Heart right ventricle (tissue), 16 donors: ENCODE data around the gene FYN. TPM values are rescaled to one million over a fixed set of nuclear protein-coding genes. Genes with fewer than 3 reads are reported as not detected.

Experiments
- ATAC-seq, 8 donors: fragments of 200-7000 bp; cut with Tn5 transposase; one replicate each; pipeline ENCODE4 v1.9.1; 2020; ENCODE audit warnings: mild to moderate bottlenecking in 8 of 8, moderate library complexity in 8 of 8, moderate number of reproducible peaks in 1 of 8
- DNase-seq, 2 donors: peaks; one replicate each; pipeline ENCODE4 v3.0.0-alpha.2; 2020
- H3K27ac ChIP-seq, 10 donors: fragments of 200-600 bp; sonication (generic) in 2 of 10; one replicate each; pipeline versions ENCODE4 v1.5.0 to v1.8.0; 2020 to 2022; ENCODE audit warnings: mild to moderate bottlenecking in 3 of 10
- H3K27me3 ChIP-seq, 7 donors: fragments of 200-600 bp; one replicate each; pipeline ENCODE4 v1.8.0; 2021 to 2022; ENCODE audit warnings: mild to moderate bottlenecking in 2 of 7
- H3K36me3 ChIP-seq, 9 donors: fragments of 200-600 bp; sonication (generic) in 1 of 9; one replicate each; pipeline versions ENCODE4 v1.5.0 to v1.8.0; 2020 to 2022; ENCODE audit warnings: mild to moderate bottlenecking in 2 of 9
- H3K4me1 ChIP-seq, 9 donors: fragments of 200-600 bp; sonication (generic) in 1 of 9; one replicate each; pipeline versions ENCODE4 v1.5.0 to v1.8.0; 2020 to 2022; ENCODE audit warnings: mild to moderate bottlenecking in 4 of 9
- H3K4me3 ChIP-seq, 10 donors: fragments of 200-600 bp; sonication (generic) in 2 of 10; one replicate each; pipeline versions ENCODE4 v1.5.0 to v1.8.0; 2020 to 2022; ENCODE audit warnings: mild to moderate bottlenecking in 7 of 10, moderate library complexity in 2 of 10
- H3K9me3 ChIP-seq, 11 donors: fragments of 200-600 bp in 10 of 11; sonication (generic) in 2 of 11; one replicate each; pipeline versions ENCODE4 v1.5.0 to v1.8.0; 2013 to 2022; ENCODE audit warnings: mild to moderate bottlenecking in 2 of 11, control low read depth in 1 of 11, moderate library complexity in 1 of 11
- CTCF ChIP-seq, 9 donors: fragments of 200-600 bp; sonication (generic) in 2 of 9; IDR thresholded peaks; one replicate each; pipeline versions ENCODE4 v1.5.0 to v1.8.0; 2021 to 2022; ENCODE audit warnings: antibody characterized with exemption in 9 of 9, mild to moderate bottlenecking in 5 of 9, moderate library complexity in 1 of 9
- WGBS, 2 donors: extraction: QIAGEN DNeasy Blood & Tissue Kit; methylation state at CpG; one replicate each; pipeline ENCODE4 v1.1.7; 2013; ENCODE audit warnings: inconsistent platforms in 1 of 2; 5-methylcytosine and 5-hydroxymethylcytosine counted together
- intact Hi-C, 10 donors: fragments of 100-400 bp; cut with DNase I; formaldehyde crosslinking; loops; one replicate each; pipeline versions ENCODE4 v1.11.1 to v1.14.2; 2022
- polyA plus RNA-seq, 2 donors: library from polyadenylated mRNA; stranded (reverse); fragments of 200-250 nt; gene quantifications; one replicate each; pipeline ENCODE4 v1.2.3, GENCODE V29; 2013
- total RNA-seq, 10 donors: library from RNA; stranded (reverse); fragmentation: NEBNext Ultra II Directional in 3 of 10; extraction: Animal tissue kit (Norgen Biotek cat#: 25700) in 3 of 10; gene quantifications; one replicate each; pipeline versions ENCODE4 v1.2.1 to v1.2.4, GENCODE V29; 2021 to 2023
- donor health status: Arrhythmogenic right ventricular cardiomyopathy.
- donor health status: ischemic (EF 13 %, LVEDD 7.1; RV severe dilation, severe dysfunction).
- donor health status: healthy with polysubstance abuse.
- donor health status: DM: no; HTN: yes; CAD: no.
- donor health status: DM: no; HTN: no; CAD: no.
- donor health status: ischemic (EF 25% LVEDD 6.9; RV normal size, moderate dysfunction).
- donor health status: ischemic (EF 25% LVEDD 5.7; RV mildly dilated, moderate dysfunction).
- donor health status: healthy.
- donor health status: DM: yes; HTN: yes; CAD: no.
- donor health status: Ischemic cardiomyopathy.
- donor health status: ischemic (EF 35%, LVEDD 5.7; RV mildly dilated, moderate dysfunction).
- donor health status: nonischemic (EF 11% LVEDD 7.7; RV severe dilation, severe dysfunction).
- donor health status: DM: yes; HTN: yes; CAD: no.
- donor health status: PGD.
- donor health status: ischemic (EF 29% LVEDD 5.4; RV normal size, mild dysfunction).
- donor health status: nonischemic (EF 23%, LVEDD 6.1; RV moderate dilation, normal function).

FYN gene
- total and polyA plus RNA-seq, 12 donors: 19.1 to 58.1 (median 42.2) TPM

- WGBS, 2 donors: 30 to 44% methylated on average over 15 of the region's 15 CpGs
- DNase-seq: peak; percentile 70 to 77
- peak; percentile 41 to 62 (median 56) for ATAC-seq
- Histone ChIP-seq H3K4me1 (peaks cover 7 to 81% (median 64%) of the 10 kb centered on the region in 9 donors), H3K4me3 (no peak overlapping the region), H3K27ac (peak overlapping the region; percentile 30 to 77 (median 66)), H3K36me3 (peaks cover 0 to 62% (median 3%) of the 10 kb centered on the region in 9 donors), H3K9me3 (no peaks in the 10 kb centered on the region), H3K27me3 (no peaks in the 10 kb centered on the region)
- intact Hi-C loops: no loop called here
- TF ChIP-seq CTCF (IDR thresholded peaks at IDR 0.05): no peak
These were observed 209.3 kb downstream of the FYN start for GRCh38 chr6:111663692-111664564.

- intact Hi-C loops: no loop called here
- DNase-seq: peak in 1 of 2 donors; percentile 33
- peak in 7 of 8 donors; percentile 8 to 92 (median 34) for ATAC-seq
- Histone ChIP-seq H3K4me1 (peaks cover 7 to 72% (median 61%) of the 10 kb centered on the region in 9 donors), H3K27ac (peak overlapping the region; percentile 15 to 77 (median 66)), H3K9me3 (no peaks in the 10 kb centered on the region), H3K36me3 (peaks cover 0 to 52% (median 3%) of the 10 kb centered on the region in 9 donors), H3K27me3 (no peaks in the 10 kb centered on the region), H3K4me3 (no peak overlapping the region)
- 53 to 56% methylated on average over 12 of the region's 12 CpGs for WGBS, 2 donors
- no peak for TF ChIP-seq CTCF (IDR thresholded peaks at IDR 0.05)
These were observed 210.3 kb downstream of the FYN start for GRCh38 chr6:111662794-111663593.

GRCh38 chr6:111662072-111662793 lies 211.0 kb downstream of the FYN start:
- ATAC-seq (no peak), DNase-seq (no peak)
- TF ChIP-seq CTCF (IDR thresholded peaks at IDR 0.05): no peak
- Histone ChIP-seq H3K9me3 (no peaks in the 10 kb centered on the region), H3K4me3 (no peak overlapping the region), H3K36me3 (peaks cover 0 to 45% (median 3%) of the 10 kb centered on the region in 9 donors), H3K27ac (peak overlapping the region in 9 of 10 donors; percentile 30 to 77 (median 69)), H3K4me1 (peaks cover 7 to 72% (median 55%) of the 10 kb centered on the region in 9 donors), H3K27me3 (no peaks in the 10 kb centered on the region)
- intact Hi-C loops: no loop called here
- 65 to 66% methylated on average over 8 of the region's 8 CpGs for WGBS, 2 donors
